Stimulated activated CD4-positive, alpha-beta T cell treated with anti-CD3 and anti-CD28 coated beads, TNF-alpha, amount 100 ng/mL, for 24 hours (primary cell): ENCODE measurements around the gene PCBP2.
"Not testable (repeated sequence)": the region's sequence is repeated elsewhere in the genome, so short reads cannot be mapped to it uniquely, and the experiment has no call there.

ENCODE experiments used
- DNase-seq, 3 experiments: peaks; one replicate each; pipeline ENCODE4 v3.0.0-alpha.2; 2020; ENCODE audit warnings: low read depth in 3 of 3

The PCBP2 gene

DNA sequence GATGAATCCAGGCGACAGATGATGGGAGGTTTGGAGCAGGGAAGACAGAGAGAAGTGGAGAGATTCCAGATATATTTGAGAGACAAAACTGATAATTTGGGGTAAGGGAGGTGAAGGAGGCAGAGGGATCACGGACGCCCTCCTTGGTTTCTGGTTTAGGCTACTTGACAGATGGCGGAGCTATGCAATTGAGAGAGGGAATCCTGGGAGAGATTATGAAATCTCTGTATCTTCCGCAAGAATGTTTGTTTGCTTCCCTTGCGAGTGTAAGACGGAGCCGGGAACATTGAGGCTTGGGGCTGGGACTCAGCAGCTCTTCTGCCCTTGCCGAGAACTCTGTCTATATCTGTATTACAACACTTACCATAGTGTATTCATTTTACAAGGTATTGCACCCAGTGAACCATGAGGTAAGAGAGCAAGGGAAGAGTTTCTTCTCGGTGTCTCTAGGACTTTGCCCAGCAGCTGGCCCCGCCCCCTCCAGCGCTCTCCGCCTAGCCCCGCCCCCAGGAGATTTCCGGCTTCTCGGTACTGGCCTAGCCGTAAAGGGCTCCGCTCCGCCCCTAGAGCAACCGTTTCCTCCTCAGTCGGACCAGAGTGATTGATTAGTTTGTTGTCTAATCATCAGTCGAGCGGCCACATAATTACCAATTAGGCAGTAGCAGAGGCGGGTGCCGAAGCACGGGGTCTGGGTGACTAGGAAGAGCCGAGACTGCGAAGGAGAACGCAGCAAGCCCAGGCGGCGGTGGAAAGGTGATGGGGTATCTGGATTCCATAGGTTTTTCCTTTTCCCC lies 10.7 kb upstream of the PCBP2 start, which contains the start of gene PRR13:
PRR13 (plus strand) TSS at position 695 of the 794 bp plus-strand sequence. CDS start 981 bp downstream, outside the sequence.
- peak; percentile 97 to 99 (median 98) for DNase-seq

DNA sequence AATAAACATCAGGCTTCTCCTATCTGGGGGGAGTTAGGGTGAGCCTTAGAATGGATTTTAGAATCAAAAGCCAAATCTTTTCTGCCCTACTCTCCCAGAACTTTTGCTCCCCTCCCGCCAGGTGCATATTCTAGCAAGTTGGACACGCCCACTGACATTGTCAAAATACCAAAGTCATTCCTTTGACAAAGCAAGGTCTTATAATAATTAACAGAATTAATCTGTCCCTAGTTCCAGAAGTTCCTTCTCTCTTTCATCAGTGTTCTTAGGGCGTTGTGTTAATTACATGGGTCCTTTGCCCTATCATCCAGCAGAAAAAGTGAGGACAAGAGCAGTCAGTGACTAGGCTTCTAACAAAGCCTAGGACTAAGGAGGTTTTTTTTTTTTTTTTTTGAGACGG lies 7.9 kb upstream of the PCBP2 start:
- DNase-seq = no peak

DNA sequence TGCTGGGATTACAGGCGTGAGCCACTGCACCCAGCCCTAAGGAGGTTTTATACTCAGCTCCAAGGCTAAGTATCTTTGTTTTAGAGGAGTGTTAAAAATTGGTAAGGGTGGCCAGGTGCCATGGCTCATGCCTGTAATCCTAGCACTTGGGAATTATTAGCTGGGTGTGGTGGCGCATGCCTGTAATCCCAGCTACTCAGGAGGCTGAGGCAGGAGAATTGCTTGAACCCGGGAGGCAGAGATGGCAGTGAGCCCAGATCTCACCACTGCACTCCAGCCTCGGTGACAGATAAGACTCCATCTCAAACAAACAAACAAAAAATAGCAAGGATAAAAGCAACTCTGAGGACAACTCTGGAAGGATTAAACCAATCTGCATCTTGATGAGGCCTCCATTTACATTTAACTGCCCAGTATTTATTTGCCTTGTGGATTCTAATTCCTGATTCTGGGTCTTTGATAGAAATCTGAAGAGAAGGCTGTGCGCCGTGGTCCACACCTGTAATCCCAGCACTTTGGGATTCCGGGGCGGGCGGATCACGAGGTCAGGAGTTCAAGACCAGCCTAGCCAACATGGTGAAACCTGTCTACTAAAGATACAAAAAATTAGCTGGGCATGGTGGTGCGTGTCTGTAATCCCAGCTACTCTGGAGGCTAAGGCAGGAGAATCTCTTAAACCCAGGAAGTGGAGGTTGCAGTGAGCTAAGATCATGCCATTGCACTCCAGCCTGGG lies 7.1 kb upstream of the PCBP2 start:
- not testable (repeated sequence) for DNase-seq

GRCh38 chr12:53450936-53451335 lies 966 bp upstream of the PCBP2 start:
- DNase-seq = no peak

GRCh38 chr12:53452159-53453077 lies 516 bp downstream of the PCBP2 start:
- DNase-seq = peak; percentile 51 to 66 (median 55)

GRCh38 chr12:53453953-53454640 lies 2.2 kb downstream of the PCBP2 start:
- DNase-seq = no peak

DNA sequence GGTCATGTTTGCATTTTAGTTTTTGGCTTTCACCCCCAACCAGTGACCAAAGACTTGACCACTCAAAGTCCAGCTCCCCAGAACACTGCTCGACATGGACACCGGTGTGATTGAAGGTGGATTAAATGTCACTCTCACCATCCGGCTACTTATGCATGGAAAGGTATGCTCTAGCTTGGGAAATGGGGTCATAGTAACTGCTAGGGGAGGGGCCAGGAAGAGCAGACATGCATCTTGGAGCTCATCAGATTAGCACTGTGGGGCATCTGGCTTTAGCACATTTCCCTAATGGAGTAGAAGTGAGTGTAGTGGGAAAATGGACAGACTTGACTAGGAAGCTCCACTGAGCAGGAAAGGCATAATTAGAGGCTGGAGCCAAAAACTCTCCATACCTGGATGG lies 2.8 kb downstream of the PCBP2 start:
- no peak for DNase-seq

DNA sequence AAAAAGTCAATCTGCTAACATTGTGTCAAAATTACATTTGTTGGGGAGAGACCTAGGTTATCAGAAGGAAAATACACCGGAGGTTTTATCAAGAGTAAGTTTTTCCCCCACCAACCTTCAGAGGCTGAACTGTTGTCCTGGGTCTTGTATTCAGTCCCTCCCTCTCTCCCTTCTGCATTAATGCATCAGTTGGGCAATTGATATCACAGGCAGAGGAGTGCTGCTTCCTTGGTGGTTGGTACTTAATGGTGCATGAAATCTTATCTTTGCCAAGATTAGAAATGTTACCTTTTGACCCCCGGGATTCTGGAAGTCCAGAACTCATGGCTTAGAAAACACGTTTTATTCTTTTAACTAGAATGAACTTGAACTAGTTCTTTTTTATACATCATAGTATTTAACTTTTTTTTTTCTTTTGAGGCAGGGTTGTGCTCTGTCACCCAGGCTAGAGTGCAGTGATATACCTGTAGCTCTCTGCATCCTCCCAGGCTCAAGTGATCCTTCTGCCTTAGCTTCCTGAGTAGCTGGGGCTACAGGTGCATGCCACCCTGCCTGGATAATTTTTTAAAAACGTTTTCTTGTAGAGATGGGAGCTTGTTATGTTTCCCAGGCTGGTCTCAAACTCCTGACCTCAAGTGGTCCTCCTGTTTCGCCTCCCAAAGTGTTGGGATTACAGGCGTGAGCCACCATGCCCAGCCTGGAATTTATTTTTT lies 4.9 kb downstream of the PCBP2 start:
- DNase-seq = no peak

GRCh38 chr12:53459097-53459496 lies 7.2 kb downstream of the PCBP2 start:
- DNase-seq = no peak

GRCh38 chr12:53461059-53461458 lies 9.2 kb downstream of the PCBP2 start:
- no peak for DNase-seq

GRCh38 chr12:53461591-53461990 lies 9.7 kb downstream of the PCBP2 start:
- no peak for DNase-seq

DNA sequence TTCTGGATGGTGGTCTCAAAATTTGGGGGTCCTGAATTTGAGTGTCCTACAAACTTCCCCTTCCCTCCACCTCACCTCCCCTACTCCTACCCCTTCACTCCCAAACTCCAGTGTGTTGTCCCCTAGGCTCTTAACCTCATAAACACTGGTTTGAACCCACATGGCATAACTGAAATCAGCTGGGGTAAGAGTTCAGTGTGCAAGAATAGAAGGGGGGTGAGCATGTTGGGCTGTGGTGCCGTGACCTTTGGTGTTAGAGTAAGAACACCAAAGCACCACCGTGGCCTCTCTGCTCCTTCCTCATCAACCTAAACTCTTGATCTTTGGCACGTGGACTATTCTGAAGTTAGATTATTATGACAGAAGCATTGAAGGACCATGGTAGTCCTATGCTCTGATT lies 11.0 kb downstream of the PCBP2 start:
- DNase-seq = no peak

- no peak for DNase-seq
These were observed 12.1 kb downstream of the PCBP2 start for GRCh38 chr12:53463802-53464560.

- DNase-seq = no peak
These were observed 12.9 kb downstream of the PCBP2 start for GRCh38 chr12:53464685-53465418.

- DNase-seq = no peak
These were observed 13.8 kb downstream of the PCBP2 start for GRCh38 chr12:53465679-53466078.

GRCh38 chr12:53466640-53467039 lies 14.7 kb downstream of the PCBP2 start:
- DNase-seq = no peak

- no peak for DNase-seq
These were observed 15.2 kb downstream of the PCBP2 start for GRCh38 chr12:53467082-53467481.

DNA sequence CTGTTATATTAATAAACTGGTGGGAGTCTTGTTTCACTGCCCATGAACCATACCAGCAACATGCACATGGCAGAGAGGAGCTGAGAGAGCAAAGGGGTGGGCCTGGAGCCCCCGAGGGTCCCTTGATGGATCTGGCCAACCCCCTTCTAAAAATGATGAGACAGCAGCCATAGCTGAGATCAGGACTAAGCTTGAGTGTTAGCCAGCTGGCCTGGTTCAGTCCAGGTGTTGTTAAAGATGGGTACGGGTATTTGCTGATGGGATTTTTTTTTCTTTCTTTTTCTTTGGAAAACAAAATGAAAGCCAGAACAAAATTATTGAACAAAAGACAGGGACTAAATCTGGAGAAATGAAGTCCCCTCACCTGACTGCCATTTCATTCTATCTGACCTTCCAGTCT lies 16.0 kb downstream of the PCBP2 start:
- DNase-seq = no peak

GRCh38 chr12:53468282-53468681 lies 16.4 kb downstream of the PCBP2 start:
- no peak for DNase-seq
